ENCODE measurements around the gene TPX2.

GRCh38 chr20:31747640-31748039 lies 8.6 kb downstream of the TPX2 start:
- no peak for TF ChIP-seq CTCF (IDR thresholded peaks at IDR 0.05; ENCODE audit: low read length)
- no peak for TF ChIP-seq EZH2 (IDR thresholded peaks at IDR 0.05; ENCODE audit: borderline replicate concordance, low read length)
